Heart left ventricle (tissue), 13 donors: ENCODE results near the gene MICB.

ENCODE experiments used
- CTCF ChIP-seq, 12 donors: fragments of 200-600 bp; sonication (generic) in 4 of 12; IDR thresholded peaks; one replicate each; pipeline versions ENCODE4 v1.5.0 to v1.8.0; 2018 to 2022; ENCODE audit warnings: antibody characterized with exemption in 12 of 12, mild to moderate bottlenecking in 5 of 12
- POLR2A ChIP-seq, 2 donors: fragments of 450-650 bp; IDR thresholded peaks; one replicate each; pipeline ENCODE4 v1.6.1; 2017; ENCODE audit warnings: antibody characterized with exemption in 2 of 2, mild to moderate bottlenecking in 2 of 2, moderate library complexity in 2 of 2
- donor health status: ischemic (EF 13 %, LVEDD 7.1; RV severe dilation, severe dysfunction).
- donor health status: DM: no; HTN: yes; CAD: no.
- donor health status: DM: no; HTN: no; CAD: no.
- donor health status: ischemic (EF 25% LVEDD 6.9; RV normal size, moderate dysfunction).
- donor health status: ischemic (EF 25% LVEDD 5.7; RV mildly dilated, moderate dysfunction).
- donor health status: ischemic (EF 35%, LVEDD 5.7; RV mildly dilated, moderate dysfunction).
- donor health status: nonischemic (EF 11% LVEDD 7.7; RV severe dilation, severe dysfunction).
- donor health status: DM: yes; HTN: yes; CAD: no.
- donor health status: PGD.
- donor health status: ischemic (EF 29% LVEDD 5.4; RV normal size, mild dysfunction).
- donor health status: nonischemic (EF 23%, LVEDD 6.1; RV moderate dilation, normal function).

- no peak for TF ChIP-seq POLR2A (IDR thresholded peaks at IDR 0.05)
- TF ChIP-seq CTCF (IDR thresholded peaks at IDR 0.05) = no peak
These were observed 61.6 kb downstream of the MICB start for GRCh38 chr6:31559606-31559957.
